ENCODE data around the gene SIK3. TPM values are rescaled to one million over a fixed set of nuclear protein-coding genes. Genes with fewer than 3 reads are reported as not detected.

SIK3 gene
- total and polyA plus RNA-seq, 2 experiments from 2014 or later = 6.1 to 33.9 TPM

GRCh38 chr11:117022526-117022925 is 75.7 kb downstream of the SIK3 start:
- ATAC-seq = no peak
- Histone ChIP-seq H3K4me1 (ENCODE audit: insufficient read depth) (no peaks in the 10 kb centered on the region), H3K27ac (ENCODE audit: low read depth) (no peak overlapping the region), H2AFZ (no peak overlapping the region), H3K4me3 (no peak overlapping the region), H3K79me2 (replicated peaks; ENCODE audit: insufficient read depth) (peaks cover 74% of the 10 kb centered on the region), H3K36me3 (ENCODE audit: insufficient read depth) (no peaks in the 10 kb centered on the region), H3K9me2 (ENCODE audit: insufficient read depth) (no peaks in the 10 kb centered on the region), H3K4me2 (no peak overlapping the region), H4K20me1 (replicated peaks; ENCODE audit: insufficient read depth) (peaks cover 14% of the 10 kb centered on the region), H3F3A (replicated peaks; ENCODE audit: low read depth) (no peaks in the 10 kb centered on the region), H3K27me3 (ENCODE audit: insufficient read depth) (no peaks in the 10 kb centered on the region)
- Mint-ChIP-seq H3K4me3 (no peak overlapping the region), H3K4me1 (peaks cover 5% of the 10 kb centered on the region; the same call in 2 of the 3 replicates), H3K9me3 (no peaks in the 10 kb centered on the region), H3K27ac (no peak overlapping the region), H3K27me3 (ENCODE audit: insufficient read depth, low read depth, poor library complexity) (no peaks in the 10 kb centered on the region), H3K36me3 (ENCODE audit: low read depth) (no peaks in the 10 kb centered on the region)
- TF ChIP-seq ZNF331 (CRISPR knock-in tag; IDR thresholded peaks at IDR 0.05; ENCODE audit: low read depth) (no peak), POLR2AphosphoS5 (IDR thresholded peaks at IDR 0.05; ENCODE audit: low read depth) (no peak)
- no peak for DNase-seq (ENCODE audit: low spot score)

- no peak overlapping the region for H3K27ac ChIP-seq (ENCODE audit: low read depth)
- DNase-seq (ENCODE audit: low spot score) (no peak), ATAC-seq (no peak)
- no peaks in the 10 kb centered on the region for H3K36me3 Mint-ChIP-seq (ENCODE audit: low read depth)
- H3K36me3 ChIP-seq (ENCODE audit: insufficient read depth) = no peaks in the 10 kb centered on the region
- H3K27ac Mint-ChIP-seq = no peak overlapping the region
- H2AFZ ChIP-seq = no peak overlapping the region
- H3K27me3 ChIP-seq (ENCODE audit: insufficient read depth) = no peaks in the 10 kb centered on the region
- no peaks in the 10 kb centered on the region for H3K27me3 Mint-ChIP-seq (ENCODE audit: insufficient read depth, low read depth, poor library complexity)
- no peaks in the 10 kb centered on the region for H3F3A ChIP-seq (replicated peaks; ENCODE audit: low read depth)
- no peak overlapping the region for H3K4me3 Mint-ChIP-seq
- no peaks in the 10 kb centered on the region for H3K9me2 ChIP-seq (ENCODE audit: insufficient read depth)
- H3K4me1 ChIP-seq (ENCODE audit: insufficient read depth) = no peaks in the 10 kb centered on the region
- H3K4me3 ChIP-seq = no peak overlapping the region
- peaks cover 5% of the 10 kb centered on the region; the same call in 2 of the 3 replicates for H3K4me1 Mint-ChIP-seq
- H4K20me1 ChIP-seq (replicated peaks; ENCODE audit: insufficient read depth) = peaks cover 18% of the 10 kb centered on the region
- no peak overlapping the region for H3K4me2 ChIP-seq
- H3K79me2 ChIP-seq (replicated peaks; ENCODE audit: insufficient read depth) = peaks cover 79% of the 10 kb centered on the region
- no peaks in the 10 kb centered on the region for H3K9me3 Mint-ChIP-seq
- TF ChIP-seq JUNB (IDR thresholded peaks at IDR 0.05; ENCODE audit: unreplicated experiment) = no peak
- TF ChIP-seq CTCF (conservative IDR thresholded peaks at IDR 0.05; ENCODE audit: low read depth in 2 of 2) = no peak
- TF ChIP-seq NANOG (IDR thresholded peaks at IDR 0.05; ENCODE audit: borderline replicate concordance) = no peak
- no peak for TF ChIP-seq EZH2phosphoT487 (IDR thresholded peaks at IDR 0.05; ENCODE audit: unreplicated experiment)
- TF ChIP-seq, protein P1, sequence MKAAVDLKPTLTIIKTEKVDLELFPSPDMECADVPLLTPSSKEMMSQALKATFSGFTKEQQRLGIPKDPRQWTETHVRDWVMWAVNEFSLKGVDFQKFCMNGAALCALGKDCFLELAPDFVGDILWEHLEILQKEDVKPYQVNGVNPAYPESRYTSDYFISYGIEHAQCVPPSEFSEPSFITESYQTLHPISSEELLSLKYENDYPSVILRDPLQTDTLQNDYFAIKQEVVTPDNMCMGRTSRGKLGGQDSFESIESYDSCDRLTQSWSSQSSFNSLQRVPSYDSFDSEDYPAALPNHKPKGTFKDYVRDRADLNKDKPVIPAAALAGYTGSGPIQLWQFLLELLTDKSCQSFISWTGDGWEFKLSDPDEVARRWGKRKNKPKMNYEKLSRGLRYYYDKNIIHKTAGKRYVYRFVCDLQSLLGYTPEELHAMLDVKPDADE (IDR thresholded peaks at IDR 0.05) = no peak
- TF ChIP-seq ZNF331 (CRISPR knock-in tag; IDR thresholded peaks at IDR 0.05; ENCODE audit: low read depth) = no peak
- no peak for TF ChIP-seq EZH2 (IDR thresholded peaks at IDR 0.05; ENCODE audit: low read depth, unreplicated experiment)
- no peak for TF ChIP-seq ZNF114 (CRISPR knock-in tag; IDR thresholded peaks at IDR 0.05)
- TF ChIP-seq POLR2AphosphoS5 (IDR thresholded peaks at IDR 0.05; ENCODE audit: low read depth) = no peak
- TF ChIP-seq ZNF462 (CRISPR knock-in tag; IDR thresholded peaks at IDR 0.05) = no peak
Measured at GRCh38 chr11:117020869-117021564, 77.2 kb downstream of the SIK3 start.

All from GM23338 (cell line).